Cortex of kidney (tissue), 1 donor: Measurements from ENCODE around the gene MRM1.
"Not testable (repeated sequence)": the region's sequence is repeated elsewhere in the genome, so short reads cannot be mapped to it uniquely, and the experiment has no call there.

Experiments
- DNase-seq: peaks from one replicate; lab custom pipeline; 2025; lab: John Stamatoyannopoulos, UW

The MRM1 gene

DNA sequence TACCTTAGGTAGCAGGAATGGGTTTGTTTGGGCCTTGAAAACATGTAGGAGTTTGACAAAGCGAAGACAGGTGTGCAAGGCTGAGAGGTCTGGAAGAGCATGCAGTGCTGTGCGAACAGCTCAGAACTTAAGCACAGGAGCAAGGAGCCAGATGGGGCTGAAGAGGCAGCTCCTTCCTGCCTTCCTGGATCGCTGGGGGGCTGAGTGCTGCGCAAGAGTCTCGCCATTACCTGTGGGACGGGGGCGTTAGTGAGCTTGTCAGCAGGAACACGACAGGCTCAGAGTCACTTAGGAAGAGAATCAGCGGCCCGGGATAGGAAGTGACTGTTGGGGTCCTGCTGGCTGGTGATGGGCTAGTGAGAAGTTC lies 464 bp upstream of the MRM1 start:
- no peak for DNase-seq

DNA sequence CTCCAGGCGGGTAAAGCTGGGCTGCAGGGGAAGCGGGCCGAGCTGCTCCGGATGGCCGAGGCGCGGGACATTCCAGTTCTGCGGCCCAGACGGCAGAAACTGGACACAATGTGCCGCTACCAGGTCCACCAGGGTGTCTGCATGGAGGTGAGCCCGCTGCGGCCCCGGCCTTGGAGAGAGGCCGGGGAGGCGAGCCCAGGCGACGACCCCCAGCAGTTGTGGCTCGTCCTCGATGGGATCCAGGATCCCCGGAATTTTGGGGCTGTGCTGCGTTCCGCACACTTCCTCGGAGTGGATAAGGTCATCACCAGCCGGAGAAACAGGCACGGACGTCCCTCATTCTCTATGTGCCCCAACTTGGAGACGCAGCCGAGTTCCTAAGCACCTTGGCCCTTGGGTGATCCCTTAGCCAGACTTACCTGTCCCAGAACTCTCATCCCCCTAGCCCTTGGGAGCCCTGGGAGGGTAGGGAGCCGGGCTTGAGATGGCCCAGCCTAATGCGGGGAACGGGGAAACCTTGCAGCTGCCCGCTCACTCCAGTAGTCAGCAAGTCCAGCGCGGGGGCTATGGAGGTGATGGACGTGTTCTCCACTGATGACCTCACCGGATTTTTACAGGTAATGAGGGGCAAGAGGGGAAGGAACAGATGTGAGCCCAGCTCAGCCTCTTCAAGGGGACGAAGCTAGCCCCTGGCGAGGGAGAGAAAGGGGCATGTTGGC lies 806 bp downstream of the MRM1 start:
- no peak for DNase-seq

DNA sequence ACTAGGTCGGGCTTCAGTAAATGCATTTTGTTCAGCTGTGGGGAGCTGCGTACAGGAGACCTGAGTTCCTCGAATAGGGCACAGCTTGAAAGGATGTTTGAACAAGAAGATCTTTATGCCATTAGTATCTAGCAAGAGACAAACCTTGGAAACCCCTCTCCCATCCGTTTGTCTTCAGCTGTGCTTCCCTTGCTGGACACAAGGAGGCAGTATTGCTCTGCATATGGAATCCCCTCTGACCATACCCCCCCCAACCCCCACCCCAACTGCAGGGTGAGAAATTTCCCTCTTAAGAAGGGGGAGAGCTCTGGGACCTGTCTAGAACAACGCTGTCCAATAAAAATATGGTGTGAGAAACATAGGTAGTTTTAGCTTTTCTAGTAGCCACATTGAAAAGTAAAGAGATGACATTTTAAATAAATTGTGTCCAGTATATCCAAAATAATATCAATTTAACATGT lies 1.6 kb downstream of the MRM1 start:
- no peak for DNase-seq

DNA sequence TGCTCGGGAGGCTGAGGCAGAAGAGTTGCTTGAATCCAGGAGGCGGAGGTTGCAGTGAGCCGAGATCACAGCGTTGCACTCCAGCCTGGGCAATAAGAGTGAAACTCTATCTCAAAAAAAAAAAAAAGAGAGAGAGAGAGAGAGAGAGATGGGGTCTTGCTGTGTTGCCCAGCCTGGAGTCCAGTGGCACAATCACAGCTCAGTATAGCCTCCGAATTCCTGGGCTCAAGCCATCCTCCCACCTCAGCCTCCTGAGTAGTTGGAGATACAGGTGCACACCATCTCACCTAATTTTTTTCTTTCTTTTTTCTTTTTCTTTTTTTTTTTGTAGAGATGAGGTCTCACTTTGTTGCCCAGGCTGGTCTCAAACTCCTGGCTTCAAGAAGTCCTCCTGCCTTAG lies 3.6 kb downstream of the MRM1 start:
- not testable (repeated sequence) for DNase-seq

DNA sequence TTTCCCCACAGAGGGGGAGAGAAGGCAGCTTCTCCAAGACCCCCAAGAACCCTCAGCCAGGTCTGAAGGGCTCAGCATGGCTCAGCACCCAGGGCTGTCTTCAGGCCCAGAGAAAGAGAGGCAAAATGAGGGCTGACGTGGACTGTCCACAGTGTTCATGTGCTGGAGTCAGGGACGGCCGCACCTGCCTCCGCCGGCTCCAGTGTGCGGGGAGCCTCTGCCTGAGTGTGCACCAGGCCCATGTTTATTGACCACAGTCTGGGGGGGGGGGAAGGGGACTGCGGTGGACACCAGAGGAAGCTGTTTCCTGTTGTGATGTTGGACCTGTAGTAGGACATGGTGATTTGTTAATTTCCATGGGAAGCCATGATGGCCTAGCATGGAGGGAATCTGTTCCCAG lies 6.9 kb downstream of the MRM1 start:
- no peak for DNase-seq

DNA sequence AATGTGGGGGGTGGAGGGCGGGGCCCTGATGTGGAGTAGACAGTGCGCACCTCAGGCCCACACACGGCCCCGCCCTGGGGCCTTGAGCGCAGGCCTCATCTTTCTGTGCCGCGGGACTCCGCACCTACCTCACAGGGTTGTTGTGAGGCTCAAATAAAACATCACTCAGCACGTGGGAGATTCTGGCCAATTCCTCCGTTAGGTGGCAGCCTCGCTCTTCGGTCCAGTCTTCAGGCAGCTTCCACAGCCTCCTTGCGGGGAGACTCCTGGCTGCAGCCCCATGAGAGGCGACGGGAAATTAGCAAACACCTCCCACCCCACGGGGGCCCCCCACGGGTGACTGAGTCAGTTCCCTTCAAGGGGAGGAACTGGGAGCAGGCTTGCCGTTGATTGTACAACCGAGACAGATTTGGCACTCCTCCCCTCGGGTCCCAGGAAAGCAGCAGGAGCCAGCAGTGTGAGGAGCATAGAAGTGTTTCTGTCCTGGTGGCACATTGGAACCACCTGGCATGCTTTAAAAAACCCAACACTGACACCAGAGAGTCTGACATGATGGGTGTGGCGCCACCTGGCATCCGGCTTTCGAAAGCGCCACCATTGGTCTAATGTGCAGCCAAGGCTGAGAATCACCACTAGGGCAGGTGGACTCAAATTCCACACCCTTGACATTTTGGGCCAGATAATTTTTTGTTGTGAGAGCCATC lies 7.6 kb downstream of the MRM1 start:
- DNase-seq, result no peak

DNA sequence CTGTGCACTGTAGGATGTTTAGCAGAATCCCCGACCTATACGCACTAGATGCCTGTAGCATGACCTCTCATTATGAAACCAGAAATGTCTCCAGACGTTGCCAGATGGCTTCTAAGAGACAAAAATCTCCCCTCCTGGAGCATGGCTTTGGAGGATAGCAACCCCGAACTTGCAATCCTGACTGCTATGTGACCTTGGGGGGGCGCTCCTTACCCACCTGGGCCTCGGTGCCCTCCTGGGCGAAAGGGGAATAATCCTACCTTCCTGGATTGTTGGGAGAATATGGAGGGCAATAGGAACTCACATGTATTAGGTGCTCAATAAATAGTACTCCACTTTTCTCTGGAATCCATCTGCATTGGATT lies 8.1 kb downstream of the MRM1 start:
- DNase-seq, result no peak

DNA sequence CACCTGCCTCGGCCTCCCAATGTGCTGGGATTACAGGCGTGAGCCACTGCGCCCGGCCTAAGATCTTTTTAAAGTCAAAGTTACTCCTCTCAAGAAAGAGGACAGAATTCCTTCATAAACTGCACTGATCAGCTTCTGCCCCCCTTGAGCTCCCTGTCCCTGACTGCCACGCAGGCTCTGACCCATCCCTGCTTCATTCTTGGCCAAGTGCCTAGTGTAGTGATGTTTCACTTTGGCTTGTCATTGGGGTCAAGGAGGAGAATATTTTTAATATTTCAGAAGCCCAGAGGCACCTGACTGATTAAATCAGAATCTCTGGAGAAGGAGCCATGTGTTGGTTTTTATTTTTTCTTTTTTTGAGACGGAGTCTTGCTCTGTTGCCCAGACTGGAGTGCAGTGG lies 9.1 kb downstream of the MRM1 start:
- no peak for DNase-seq

DNA sequence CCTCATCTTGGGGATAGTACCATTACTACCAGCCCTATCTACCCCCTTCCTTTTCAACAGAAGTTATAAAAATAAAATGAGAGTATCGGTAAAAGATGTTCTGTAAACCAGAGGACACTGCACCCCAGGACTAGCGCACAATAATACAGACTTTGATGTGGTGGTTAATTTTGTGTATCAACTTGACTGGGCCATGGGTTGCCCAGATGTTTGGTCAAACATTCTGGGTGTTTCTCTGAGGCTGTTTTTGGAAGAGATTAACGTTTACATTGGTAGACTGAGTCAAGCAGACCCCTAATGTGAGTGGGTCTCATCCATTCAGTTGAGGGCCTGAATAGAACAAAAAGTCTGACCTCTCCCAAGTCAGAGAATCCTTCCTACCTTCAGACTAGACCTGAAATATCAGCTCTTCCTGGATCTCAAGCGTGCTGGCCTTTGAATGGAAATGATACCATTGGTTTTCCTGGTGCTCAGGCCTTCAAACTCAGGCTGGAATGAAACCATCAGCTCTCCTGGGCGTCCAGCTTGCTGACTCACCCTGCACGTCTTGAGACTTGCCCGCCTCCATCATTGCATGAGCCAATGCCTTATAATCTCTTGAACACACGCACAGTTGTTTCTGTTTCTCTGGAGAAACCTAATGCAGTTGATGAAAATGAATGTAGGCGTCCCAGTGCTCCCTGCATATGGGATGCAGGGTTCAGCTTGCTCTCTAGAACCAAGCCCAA lies 10.1 kb downstream of the MRM1 start:
- no peak for DNase-seq

DNA sequence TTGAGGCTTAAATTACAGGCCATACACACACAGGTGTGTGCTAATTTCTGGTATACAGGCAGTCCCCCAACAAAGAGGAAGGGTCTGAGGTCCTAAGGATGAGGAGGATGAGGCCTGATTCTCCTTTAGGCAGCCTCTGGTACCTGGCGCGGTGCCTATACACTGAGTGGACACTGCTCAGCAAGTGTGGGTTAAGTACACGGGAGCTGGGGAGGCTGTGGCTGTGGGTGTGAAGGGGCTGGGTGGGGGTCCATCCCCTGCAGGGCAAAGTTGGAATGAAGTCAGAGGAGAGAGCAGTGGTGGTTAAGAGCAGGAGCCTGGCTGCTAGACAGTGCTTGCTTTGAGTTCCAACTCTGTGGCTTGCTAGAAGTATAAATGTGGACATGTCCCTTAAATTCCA lies 10.9 kb downstream of the MRM1 start:
- DNase-seq, result no peak

DNA sequence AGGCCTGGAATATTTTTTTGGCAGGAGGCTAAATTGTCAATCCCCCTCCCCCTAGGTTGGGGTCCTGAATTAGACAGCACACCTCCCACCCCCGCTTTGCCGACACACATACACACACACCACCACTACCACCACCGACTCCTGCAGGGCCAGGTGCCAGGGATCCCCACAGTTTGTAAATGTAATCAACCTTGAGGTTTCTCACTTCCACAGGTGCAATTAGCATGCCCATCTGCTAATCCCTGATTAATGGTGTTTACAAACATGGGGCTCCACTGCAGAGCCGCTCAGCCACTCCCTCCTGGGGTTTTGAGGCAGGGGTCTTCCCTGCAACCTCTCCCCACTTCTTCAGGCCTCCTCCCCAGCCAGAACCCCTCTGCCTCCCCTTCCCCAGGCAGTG lies 11.8 kb downstream of the MRM1 start:
- DNase-seq, result no peak

DNA sequence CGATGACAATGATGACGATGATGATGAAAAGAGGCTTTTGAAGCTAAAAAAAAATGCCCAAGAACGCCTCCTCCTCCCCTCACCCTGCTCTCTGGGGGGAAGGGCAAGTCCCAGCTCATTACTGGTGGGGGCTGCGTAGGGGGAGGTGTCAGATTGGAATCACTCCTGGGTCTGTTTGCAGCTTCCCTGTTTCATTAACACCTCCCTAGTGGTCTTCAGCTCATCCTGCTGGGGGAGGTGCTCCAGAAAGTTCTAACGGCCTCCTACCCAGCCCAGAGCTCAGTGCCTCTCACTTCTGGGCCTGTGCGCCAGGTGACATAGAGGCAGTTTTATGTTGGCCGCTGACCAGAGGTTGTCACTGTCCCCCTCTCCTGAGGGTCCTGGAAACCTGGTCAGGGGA lies 12.7 kb downstream of the MRM1 start:
- DNase-seq, result no peak

DNA sequence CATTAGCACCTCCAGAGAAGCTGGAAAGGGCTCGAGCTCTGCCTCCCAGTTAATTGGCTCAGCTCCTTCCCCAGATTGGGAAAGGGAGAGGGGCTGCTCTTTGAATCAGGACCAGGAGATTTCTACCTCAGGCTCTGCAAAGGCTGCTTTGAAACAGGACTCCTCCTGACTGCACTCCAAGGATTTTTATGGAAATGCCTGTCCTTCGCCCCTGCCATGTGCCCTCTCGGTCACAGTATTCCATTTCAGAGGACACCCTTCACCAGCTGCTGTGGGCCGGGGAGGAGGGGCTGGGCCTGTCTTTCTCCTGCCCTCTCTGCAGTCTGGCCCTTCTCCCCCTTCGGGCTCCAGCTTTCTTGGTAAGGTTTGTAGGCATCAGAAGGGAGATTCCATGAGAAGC lies 13.6 kb downstream of the MRM1 start:
- no peak for DNase-seq

DNA sequence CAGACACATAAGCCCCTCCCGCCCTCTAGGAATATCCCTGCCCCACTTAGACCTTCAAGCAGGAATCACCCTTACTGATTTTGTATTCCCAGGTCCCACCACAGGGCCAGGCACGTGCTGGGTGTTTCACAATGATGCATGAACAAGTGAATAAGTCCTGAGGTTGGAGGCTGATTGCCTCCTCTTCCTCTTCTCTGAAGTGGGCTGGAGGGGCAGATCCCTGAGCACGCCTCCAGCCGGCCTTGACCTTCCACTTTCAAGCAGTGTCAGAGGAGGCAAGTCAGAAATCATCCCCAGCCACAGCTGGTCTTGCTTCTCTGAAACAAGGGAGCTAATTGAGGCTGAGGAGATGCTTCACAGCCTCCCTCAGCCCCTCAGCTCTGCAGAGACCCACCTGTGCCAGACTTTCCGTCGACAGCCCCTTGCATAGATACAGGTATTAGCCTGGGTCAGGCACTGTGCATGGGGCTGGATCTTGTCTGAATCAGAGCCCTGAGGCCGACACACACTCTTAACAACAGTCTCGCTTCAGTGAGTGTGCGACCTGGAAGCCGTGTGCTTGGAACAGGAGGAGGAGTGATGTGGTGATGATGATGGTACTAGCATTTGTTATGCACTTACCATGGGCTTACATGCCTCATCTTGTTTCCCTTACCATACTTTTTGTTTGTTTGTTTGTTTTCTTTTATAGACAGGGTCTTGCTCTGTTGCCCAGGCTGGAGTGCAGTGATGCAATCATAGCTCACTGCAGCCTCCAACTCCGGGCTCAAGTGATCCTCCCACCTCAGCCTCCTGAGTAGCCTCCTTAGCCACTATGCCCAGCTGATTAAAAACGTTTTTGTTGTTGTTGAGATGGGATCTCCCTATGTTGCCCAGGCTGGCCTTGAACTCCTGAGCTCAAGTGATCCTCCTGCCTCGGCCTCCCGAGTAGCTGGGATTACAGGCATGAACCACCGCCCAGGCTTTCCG lies 15.0 kb downstream of the MRM1 start:
- no peak for DNase-seq

DNA sequence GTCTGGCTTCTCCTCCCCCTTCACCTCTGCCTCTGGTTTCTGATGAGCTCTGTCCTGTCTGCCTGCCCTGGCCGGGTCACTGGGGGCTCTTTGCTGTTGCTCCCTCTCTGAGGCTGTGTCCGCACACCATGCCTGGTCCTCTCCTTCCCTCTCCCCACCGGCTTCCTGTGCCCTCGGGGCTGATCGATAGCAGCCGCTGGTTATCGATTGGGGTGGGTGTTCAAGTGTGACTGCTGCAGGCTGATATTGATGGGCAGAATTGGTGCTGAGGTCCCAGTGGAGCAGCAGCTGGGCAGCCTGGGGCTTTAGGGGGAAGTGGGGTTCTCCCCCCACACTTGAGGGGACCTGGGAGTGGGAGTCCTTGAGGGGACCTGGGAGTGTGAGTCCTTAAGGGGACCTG lies 16.4 kb downstream of the MRM1 start:
- no peak for DNase-seq

DNA sequence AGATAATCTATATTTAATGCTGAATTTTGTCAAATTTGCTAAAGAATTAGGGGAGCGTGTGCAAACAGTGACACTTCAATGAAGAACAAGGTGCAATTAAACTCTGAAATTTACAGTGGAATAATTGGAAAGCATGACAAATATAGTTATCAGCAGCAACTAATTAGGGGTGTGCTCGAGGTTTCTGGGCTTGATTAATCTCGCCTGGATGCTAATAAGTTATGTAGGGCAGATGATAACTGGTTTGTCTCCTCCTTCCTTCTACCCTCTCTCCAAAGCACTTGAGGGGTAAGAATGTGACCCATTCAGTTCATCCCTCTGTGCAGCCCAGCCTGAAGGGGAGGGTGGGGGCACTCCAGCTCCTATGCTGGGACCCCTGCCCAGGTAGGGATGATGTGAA lies 21.9 kb downstream of the MRM1 start:
- DNase-seq, result no peak

DNA sequence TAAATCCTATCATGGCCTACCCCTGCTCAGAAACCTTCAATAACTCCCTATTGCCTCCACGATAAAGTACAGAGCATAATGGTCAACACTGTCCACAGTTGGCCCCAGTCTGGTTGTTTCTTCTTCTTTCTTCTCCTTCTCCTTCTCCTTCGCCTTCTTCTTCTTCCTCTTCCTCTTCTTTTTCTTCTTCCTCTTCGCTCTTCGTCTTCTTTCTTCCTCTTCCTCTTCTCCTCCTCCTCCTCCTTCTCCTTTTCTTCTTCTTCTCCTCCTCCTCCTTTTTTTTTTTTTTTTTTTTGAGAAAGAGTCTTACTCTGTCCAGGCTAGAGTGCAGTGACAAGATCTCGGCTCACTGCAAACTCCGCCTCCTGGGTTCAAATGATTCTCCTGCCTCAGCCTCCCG lies 23.8 kb downstream of the MRM1 start:
- DNase-seq, result no peak

DNA sequence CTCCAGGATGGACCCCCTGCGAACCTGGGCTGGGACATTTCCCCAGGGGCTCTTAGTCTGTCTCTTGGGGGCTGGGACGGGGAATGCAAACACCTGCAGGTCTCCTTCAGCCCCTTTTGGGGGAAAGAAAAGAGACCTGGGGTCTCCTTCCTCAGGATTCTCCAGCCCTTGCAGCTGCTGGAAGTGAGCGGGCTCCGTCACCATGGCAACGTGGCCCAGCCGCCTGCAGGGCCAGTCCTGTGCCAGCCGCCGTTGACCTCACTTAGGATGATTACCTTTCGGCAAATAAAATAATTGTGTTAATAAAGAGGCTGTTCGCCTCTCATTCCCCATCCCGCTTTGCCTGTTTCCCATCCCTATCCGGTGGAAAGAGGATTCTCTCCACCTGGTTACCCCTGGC lies 25.7 kb downstream of the MRM1 start:
- no peak for DNase-seq

DNA sequence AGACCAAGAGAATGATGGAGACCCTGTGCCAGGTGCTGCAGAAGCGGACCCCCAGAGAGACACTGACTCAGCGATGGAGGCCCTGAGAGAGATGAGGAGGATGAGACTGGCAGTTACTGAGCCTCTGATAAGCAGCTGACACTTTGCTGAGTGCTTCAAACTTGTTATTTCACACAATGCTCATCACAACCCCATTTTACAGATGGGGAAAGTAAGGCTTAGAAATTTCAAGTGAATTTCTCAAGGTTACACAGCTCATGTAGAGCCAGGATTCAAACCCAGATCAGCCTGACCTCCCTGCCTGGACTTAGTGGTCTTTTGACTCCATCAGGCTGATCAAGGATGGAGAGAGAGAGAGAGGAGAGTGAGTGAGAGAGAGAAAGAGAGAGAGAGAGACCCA lies 27.2 kb downstream of the MRM1 start:
- DNase-seq, result no peak

DNA sequence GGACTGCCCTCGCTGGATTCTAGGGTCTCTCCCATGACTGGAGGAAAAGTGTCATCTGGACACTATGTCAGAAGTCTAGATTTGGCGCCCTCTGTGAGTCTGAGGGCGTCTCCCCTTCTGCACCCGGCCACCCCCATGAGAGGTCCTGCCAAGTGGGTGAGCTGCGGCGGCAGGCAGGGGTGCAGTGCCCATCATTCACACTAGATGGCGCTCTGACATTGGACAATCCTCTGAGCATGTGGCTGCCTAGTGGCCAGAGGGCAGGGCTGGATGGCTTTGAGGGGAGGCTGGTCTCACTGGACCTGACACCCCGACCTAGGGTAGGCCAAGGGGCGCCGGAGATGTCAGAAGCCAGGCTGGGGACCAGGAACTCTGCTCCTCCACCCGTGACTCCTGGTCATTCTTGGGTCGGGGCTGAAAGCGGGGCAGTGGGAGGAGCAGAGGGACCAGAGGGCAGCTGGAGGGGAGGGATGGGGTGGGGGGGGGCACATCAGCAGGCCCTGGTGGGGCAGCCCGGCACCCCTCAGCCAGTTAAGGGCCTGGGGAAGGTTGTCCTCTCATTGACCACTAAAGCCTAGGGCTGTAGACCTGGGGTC lies 28.0 kb downstream of the MRM1 start:
- DNase-seq, result no peak

DNA sequence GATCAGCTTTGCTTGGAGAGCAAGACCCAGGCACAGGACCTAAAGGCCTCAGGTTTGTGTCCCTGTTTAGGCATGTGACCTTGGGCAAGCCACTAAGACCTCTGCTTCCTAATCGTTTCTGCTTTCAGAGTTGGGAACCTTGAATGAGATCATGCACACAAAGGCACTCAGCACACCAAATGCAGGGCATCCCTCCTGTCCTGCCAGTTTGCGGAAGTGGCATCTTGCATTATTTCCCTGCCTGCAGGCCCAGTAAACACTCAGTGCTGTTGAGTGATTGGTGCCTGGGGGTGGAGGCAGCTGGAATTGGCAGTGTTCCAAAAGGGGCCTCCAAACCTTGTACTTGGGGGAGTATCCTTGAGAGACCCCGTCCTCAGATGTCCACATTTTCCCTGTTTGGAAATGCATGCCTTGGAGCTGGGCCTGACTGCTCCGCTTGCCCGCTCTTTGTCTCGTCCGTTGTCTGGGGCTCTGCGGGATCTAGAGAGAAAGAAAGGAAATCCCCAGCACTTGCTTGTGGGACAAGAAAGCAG lies 28.7 kb downstream of the MRM1 start:
- DNase-seq, result no peak

DNA sequence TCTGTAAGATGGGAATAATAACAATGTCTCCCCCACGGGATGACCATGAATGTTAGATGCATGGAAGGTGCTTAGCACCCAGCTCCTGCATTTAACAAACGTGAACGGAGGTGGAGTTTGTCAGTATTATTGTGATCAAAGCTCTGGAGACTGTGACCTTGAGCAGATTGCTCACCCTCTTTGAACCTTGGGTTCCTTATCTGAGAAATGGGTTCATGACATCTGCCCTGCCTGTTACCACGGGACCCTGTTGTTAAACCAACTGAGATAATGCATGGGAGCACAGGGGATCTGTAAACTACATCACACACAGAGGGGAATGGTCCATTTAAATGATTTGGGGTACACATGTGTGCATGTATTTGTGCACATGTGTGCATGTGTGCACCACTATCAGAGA lies 29.6 kb downstream of the MRM1 start:
- no peak for DNase-seq
